GM18511 (cell line): ENCODE data around the gene AK3.
"Not testable (repeated sequence)": the region's sequence is repeated elsewhere in the genome, so short reads cannot be mapped to it uniquely, and the experiment has no call there.

Experiments used
- ATAC-seq: cut with Tn5 transposase; IDR thresholded peaks from one replicate; pipeline ENCODE4 v1.9.1; 2021; ENCODE audit warnings: mild to moderate bottlenecking, moderate library complexity; ENCODE audit not compliant: unreplicated experiment

AK3 gene

DNA sequence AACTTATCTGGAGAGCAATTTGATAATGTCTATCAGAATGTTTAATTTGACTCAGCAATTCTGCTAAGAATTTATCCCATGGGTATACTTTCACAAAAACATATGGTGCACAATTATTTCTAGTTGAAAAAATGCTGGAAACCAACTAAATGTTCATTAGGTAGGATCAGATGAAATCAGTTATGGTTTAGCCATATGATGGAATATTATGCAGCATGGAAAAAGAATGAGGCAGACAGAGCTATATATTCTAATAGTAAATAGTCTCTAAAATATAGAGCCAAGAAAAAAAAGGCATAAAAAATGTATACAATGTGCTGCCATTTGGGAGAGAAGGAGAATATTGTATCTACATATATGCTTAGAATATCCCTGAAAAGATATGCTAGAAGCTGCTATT, 71.1 kb downstream of the AK3 start:
- no peak for ATAC-seq

GRCh38 chr9:4668604-4669003, 72.4 kb downstream of the AK3 start:
- ATAC-seq, result no peak

DNA sequence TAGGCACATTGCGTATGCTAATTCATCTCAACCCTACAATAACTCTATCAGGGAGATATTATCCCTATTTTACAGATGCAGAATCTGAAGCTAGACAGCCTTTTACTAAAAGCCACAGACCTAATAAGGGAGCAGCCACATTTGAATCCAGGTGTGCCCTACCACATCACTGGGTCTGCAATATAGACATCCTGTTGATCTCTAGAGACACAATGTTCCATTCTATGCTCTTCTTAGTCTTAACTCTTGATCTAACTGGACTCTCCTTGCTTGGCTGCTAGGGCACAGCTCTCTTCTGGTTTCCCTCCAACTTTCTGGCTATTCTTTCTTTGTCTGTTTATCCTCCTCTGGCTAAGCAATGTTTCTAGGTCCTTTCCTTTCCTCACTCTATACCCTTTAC, 73.3 kb downstream of the AK3 start:
- no peak for ATAC-seq

DNA sequence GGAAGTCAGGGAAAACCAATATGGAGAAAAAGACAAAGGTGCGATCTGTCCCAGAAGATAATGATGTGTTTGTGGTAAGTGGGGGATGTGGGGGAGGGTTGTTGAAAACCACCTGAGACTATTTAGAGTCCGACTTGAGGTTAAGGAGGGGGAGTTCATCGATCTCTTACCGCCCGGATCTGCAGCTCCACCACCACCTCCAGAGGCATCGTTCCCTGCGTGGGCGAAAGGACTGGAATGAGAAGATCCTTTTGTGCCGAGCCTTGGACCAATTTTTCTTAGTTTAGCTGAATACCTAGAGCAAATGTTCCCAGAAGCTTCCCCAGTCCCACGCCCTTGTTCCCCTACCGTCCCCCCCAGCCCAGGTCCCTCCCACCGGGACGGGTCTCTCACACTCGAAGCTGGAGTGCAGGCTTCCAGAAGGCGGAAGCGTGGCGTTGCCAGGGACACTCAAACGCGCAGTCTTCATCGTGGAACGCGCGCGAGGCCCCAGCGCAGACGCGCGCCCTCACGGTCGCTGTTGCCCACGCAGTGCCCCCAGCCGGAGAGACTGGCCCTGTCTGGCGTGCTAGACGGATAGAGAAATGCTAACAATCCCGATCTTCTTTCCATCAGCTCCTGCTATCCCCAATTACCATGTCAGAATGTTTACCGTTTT, 74.8 kb downstream of the AK3 start, which contains the start of gene SPATA6L:
SPATA6L (minus strand) TSS at position 439 of the 658 bp plus-strand sequence; CDS start at position 209, 230 bp downstream.
- ATAC-seq, result peak; percentile 45

GRCh38 chr9:4665357-4665756, 75.6 kb downstream of the AK3 start:
- no peak for ATAC-seq

DNA sequence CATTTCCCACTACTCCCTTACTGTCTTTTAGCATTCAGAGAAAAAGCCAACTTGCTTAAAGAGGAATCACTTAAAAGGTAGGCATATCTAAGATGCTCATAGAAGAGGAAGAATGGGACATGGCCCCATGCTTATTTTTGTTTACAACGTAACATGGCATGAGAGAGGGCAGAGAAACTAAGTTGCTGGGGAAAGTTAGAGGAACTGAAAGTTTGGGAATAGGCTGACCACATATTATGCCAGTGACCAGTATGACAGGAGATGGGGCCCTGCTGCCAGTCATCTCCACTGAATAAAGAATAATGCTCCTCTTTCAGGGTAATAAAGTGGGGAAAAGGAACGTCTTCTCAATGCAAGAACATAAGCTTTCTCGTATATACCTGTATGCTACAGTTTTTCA, 77.0 kb downstream of the AK3 start:
- ATAC-seq, result no peak

DNA sequence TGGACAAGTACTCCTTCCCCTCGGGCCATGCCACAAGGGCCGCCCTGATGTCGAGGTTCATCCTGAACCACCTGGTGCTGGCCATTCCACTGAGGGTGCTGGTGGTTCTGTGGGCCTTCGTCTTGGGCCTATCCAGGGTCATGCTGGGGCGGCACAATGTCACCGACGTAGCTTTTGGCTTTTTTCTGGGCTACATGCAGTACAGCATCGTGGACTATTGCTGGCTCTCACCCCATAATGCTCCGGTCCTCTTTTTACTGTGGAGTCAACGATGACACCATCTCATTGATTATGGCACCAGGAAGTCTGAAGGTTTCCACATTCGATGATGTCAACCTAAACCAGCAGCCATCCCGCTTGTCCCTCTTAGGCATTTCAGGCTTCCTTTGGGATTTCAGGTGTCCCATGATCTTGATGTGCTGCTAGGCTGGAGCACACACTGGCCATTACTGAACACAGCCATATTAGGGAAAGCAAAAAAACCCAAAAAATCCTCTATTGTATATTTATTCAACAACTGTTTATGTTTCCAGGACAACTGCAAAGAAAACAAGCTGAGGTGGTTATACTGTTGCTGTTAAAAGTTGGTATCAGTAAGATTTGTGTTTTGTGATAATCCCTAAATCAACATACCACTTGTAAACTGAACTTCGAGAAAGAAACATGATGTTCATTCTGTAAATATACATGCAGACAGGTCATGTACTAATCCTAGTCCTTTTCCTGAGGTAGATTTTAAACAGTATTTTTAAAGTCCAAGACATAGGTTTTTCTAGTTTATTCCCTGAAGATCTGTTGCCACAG, 77.8 kb downstream of the AK3 start:
- no peak for ATAC-seq

GRCh38 chr9:4662108-4662988, 78.7 kb downstream of the AK3 start, which contains the start of gene PLPP6:
Gene PLPP6, plus strand, starts transcription at chr9:4662294. Its CDS starts 82 bp downstream, at chr9:4662376.
- peak; percentile 86 for ATAC-seq

DNA sequence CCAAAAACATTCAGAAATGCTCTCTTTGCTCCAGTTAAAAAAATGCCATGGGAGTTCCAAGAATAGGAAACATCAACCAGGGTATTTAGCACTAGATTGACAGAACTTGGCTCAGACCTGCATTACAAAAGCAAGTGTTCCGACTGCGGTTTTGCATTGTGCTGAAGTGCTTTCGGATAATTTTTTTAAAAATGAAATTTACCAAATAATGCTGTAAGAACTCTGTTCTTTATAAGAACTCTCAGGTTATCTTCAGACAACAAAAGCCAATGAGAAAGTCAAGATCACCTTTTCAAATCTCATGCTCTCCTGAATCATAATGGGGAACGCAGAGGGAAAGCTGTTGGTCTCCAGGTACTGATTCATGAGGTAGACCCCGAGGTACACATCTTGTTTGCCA, 79.4 kb downstream of the AK3 start:
- ATAC-seq, result no peak

DNA sequence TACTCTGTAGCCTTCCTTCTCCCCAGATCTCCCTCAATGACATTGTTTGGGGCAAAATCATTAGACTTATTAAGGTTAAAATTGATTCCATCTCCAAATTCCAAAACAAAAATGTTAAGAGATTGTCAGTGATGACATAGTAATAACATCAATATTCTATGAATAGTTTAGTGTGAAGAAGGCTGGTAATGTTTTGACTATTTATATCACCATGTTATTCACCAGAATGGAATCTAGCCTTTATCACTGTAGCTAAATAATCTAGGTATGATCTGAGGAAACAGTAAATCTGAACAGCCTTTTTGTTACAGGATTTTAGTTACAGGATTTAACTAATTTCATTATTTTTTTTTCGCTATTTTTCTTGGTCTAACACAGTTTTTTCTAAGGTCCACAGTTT, 79.8 kb downstream of the AK3 start:
- no peak for ATAC-seq

DNA sequence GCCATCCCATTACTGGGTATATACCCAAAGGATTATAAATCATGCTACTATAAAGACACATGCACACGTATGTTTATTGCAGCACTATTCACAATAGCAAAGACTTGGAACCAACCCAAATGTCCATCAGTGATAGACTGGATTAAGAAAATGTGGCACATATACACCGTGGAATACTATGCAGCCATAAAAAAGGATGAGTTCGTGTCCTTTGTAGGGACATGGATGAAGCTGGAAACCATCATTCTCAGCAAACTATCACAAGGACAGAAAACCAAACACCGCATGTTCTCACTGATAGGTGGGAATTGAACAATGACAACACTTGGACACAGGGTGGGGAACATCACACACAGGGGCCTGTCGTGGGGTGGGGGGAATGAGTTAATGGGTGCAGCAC, 80.3 kb downstream of the AK3 start:
- ATAC-seq, result not testable (repeated sequence)
